NCI-H82 treated with DMSO at 0.1 percent for 48 hours (cell line): ENCODE data around the gene RHPN2.

ENCODE experiments used
- DNase-seq: peaks from one replicate; lab custom pipeline; 2025; ENCODE audit not compliant: unreplicated experiment; lab: John Stamatoyannopoulos, UW

The RHPN2 gene

GRCh38 chr19:33064792-33065550 is at the start of gene RHPN2:
Gene RHPN2, minus strand, starts transcription at chr19:33064888. Its CDS starts 36 bp downstream, at chr19:33064852.
- peak; percentile 37 for DNase-seq

GRCh38 chr19:33114312-33114711 is 49.6 kb upstream of the RHPN2 start:
- no peak for DNase-seq

- DNase-seq = no peak
These were observed 46.9 kb upstream of the RHPN2 start for GRCh38 chr19:33111587-33111986.

- no peak for DNase-seq
These were observed 45.6 kb upstream of the RHPN2 start for GRCh38 chr19:33110137-33110910.

GRCh38 chr19:33108161-33108560 is 43.5 kb upstream of the RHPN2 start:
- no peak for DNase-seq

- no peak for DNase-seq
These were observed 38.2 kb upstream of the RHPN2 start for GRCh38 chr19:33102893-33103292.

- no peak for DNase-seq
These were observed 36.4 kb upstream of the RHPN2 start for GRCh38 chr19:33100894-33101644.

GRCh38 chr19:33098055-33098534 is 33.4 kb upstream of the RHPN2 start:
- no peak for DNase-seq

GRCh38 chr19:33096005-33096404 is 31.3 kb upstream of the RHPN2 start:
- DNase-seq = no peak

- DNase-seq = no peak
These were observed 29.9 kb upstream of the RHPN2 start for GRCh38 chr19:33094436-33095067.

- DNase-seq = no peak
These were observed 28.9 kb upstream of the RHPN2 start for GRCh38 chr19:33093420-33094210.

- no peak for DNase-seq
These were observed 25.5 kb upstream of the RHPN2 start for GRCh38 chr19:33090179-33090578.

GRCh38 chr19:33089010-33089409 is 24.3 kb upstream of the RHPN2 start:
- no peak for DNase-seq

- DNase-seq = no peak
These were observed 22.3 kb upstream of the RHPN2 start for GRCh38 chr19:33086955-33087354.

GRCh38 chr19:33085570-33086128 is 21.0 kb upstream of the RHPN2 start:
- DNase-seq = no peak

- peak; percentile 40 for DNase-seq
These were observed 16.3 kb upstream of the RHPN2 start, which contains the start of gene GPATCH1 for GRCh38 chr19:33080761-33081681. Gene GPATCH1, plus strand, starts transcription at chr19:33081181. Its CDS starts 13 bp downstream, at chr19:33081194.

- DNase-seq = no peak
These were observed 10.8 kb upstream of the RHPN2 start for GRCh38 chr19:33075519-33075918.

- DNase-seq = no peak
These were observed 7.2 kb upstream of the RHPN2 start for GRCh38 chr19:33071887-33072286.

GRCh38 chr19:33067121-33067520 is 2.4 kb upstream of the RHPN2 start:
- no peak for DNase-seq
